WI38 (cell line): ENCODE results near the gene CYP4Z1.
"Not testable (repeated sequence)": the region's sequence is repeated elsewhere in the genome, so short reads cannot be mapped to it uniquely, and the experiment has no call there.

ENCODE experiments used
- H3K4me3 ChIP-seq: 2 replicates; pipeline ENCODE4 v1.5.1; 2011; ENCODE audit warnings: low read depth, mild to moderate bottlenecking, control low read depth, low read length
- TF ChIP-seq, protein P1 (sequence below): IDR thresholded peaks from 2 replicates; pipeline ENCODE4 v1.5.1; 2012; ENCODE audit warnings: low read depth, mild to moderate bottlenecking, control low read depth, low read length

The CYP4Z1 gene

GRCh38 chr1:47113178-47113577 is 46.1 kb downstream of the CYP4Z1 start:
- TF ChIP-seq, protein P1, sequence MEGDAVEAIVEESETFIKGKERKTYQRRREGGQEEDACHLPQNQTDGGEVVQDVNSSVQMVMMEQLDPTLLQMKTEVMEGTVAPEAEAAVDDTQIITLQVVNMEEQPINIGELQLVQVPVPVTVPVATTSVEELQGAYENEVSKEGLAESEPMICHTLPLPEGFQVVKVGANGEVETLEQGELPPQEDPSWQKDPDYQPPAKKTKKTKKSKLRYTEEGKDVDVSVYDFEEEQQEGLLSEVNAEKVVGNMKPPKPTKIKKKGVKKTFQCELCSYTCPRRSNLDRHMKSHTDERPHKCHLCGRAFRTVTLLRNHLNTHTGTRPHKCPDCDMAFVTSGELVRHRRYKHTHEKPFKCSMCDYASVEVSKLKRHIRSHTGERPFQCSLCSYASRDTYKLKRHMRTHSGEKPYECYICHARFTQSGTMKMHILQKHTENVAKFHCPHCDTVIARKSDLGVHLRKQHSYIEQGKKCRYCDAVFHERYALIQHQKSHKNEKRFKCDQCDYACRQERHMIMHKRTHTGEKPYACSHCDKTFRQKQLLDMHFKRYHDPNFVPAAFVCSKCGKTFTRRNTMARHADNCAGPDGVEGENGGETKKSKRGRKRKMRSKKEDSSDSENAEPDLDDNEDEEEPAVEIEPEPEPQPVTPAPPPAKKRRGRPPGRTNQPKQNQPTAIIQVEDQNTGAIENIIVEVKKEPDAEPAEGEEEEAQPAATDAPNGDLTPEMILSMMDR = no peak
- H3K4me3 ChIP-seq = no peak overlapping the region

DNA sequence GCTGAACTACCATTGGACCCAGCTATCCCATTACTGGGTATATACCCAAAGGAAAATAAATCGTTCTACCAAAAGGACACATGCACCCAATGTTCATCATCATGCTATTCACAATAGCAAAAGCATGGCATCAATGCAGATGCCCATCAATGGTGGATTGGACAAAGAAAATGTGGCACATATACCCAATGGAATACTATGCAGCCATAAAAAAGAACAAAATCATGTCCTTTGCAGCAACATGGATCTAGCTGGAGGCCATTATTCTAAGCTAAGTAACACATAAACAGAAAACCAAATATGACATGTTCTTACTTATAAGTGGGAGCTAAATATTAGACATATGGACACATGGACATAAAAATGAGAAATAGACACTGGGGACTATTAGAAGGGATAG is 54.0 kb downstream of the CYP4Z1 start:
- H3K4me3 ChIP-seq = not testable (repeated sequence)

DNA sequence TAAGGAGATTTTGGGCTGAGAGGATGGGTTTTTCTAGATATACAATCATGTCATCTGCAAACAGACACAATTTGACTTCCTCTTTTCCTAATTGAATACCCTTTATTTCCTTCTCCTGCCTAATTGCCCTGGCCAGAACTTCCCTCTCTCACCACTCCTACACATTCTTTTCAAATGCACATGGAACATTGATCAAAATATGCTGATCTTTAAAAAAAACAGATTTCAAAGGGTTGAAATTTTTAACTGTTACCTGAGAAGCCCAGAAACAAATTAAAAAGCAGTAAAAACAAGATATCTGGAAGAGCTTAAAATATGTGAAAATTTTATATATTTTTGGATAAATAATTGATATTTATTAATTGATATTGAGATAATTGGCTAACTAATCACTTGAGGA is 57.8 kb downstream of the CYP4Z1 start:
- not testable (repeated sequence) for H3K4me3 ChIP-seq

DNA sequence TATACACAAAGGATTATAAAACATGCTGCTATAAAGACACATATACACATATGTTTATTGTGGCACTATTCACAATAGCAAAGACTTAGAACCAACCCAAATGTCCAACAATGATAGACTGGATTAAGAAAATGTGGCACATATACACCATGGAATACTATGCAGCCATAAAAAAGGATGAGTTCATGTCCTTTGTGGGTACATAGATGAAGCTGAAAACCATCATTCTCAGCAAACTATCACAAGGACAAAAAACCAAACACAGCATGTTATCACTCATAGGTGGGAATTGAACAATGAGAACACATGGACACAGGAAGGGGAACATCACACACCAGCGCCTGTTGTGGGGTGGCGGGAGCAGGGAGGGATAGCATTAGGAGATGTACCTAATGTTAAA is 60.0 kb downstream of the CYP4Z1 start:
- not testable (repeated sequence) for H3K4me3 ChIP-seq

- TF ChIP-seq, protein P1 = no peak
- H3K4me3 ChIP-seq = no peak overlapping the region
Observed at GRCh38 chr1:47128221-47128620, 61.2 kb downstream of the CYP4Z1 start.

DNA sequence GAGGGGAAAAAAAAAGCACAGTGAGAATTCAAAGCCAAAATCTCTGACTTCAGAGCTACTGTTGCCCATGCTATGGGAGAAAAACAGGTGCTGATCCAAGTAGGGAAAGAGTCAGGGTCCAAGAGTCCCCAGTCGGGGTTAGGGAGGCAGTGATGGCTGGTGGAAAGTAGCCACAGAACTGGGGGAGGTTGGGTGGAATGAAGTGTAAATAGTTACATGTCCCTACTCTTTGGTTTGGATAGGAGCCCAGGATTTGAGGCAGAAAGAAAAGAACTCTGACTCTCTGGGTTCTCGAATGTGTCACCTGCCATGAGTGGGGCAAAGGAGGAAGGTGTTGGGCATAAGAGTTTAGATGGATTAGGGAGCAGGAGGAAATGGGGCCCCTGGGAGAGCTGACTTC is 61.8 kb downstream of the CYP4Z1 start:
- not testable (repeated sequence) for H3K4me3 ChIP-seq

DNA sequence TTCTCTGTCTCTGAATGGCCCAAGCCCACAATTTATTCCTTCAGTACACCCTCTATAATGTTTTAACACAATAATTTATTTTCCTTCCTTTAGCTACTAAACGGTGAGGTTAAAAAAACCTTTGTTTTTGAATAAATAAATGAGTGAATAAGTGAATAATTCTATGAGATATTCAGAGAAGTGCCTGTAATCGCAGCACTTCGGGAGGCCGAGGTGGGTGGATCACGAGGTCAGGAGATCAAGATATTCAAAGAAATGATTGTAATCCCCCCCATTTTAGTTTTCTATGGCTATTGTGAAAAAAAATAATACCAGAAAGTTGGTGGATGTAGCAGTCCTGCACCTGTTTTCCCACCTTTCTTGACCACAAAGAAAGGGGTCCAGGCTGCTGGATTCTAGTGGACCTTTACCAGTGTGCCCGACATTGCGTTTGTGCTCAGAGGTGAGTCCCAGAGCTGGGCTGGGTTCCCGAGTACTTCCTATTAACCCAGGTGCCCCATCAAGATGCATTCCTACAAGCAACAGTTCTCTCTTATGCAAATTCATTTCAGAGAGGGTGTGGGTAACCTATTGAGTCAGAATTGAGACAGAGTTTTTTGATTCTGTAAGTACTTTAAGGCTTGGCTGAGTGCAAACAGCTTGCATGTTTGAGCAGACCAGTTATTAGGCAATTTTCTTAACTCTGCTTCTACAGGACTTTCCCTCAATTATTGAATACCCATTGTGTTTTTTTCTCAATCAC is 62.6 kb downstream of the CYP4Z1 start:
- not testable (repeated sequence) for H3K4me3 ChIP-seq

DNA sequence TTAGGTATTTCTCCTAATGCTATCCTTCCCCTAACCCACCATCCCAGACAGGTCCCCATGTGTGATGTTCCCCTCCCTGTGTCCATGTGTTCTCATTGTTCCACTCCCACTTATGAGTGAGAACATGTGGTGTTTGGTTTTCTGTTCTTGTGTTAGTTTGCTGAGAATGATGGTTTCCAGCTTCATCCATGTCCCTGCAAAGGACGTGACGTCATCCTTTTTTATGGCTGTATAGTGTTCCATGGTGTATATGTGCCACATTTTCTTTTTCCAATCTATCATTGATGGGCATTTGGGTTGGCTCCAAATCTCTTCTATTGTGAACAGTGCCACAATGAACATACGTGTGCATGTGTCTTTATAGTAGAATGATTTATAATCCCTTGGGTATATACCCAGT is 65.6 kb downstream of the CYP4Z1 start:
- H3K4me3 ChIP-seq = not testable (repeated sequence)

DNA sequence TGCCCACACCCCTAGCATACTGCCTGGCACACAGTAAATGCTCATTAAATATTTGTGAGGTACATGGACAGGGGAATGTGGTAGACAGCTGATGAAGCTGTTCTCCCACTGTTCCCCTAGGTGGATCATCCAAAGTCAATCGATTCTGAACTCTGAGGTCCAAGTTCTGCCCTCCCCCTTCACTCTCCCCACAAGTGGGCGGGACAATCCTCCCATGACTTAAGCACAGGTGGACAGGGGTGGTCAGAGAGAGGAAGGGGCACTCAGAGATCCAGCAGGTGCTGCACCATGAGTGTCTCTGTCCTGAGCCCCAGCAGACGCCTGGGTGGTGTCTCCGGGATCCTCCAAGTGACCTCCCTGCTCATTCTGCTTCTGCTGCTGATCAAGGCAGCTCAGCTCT is 70.2 kb downstream of the CYP4Z1 start, which contains the start of gene CYP4A22:
TSS of gene CYP4A22 (plus strand) at position 244 of the 400 bp plus-strand sequence. CDS start at position 289, 45 bp downstream.
- TF ChIP-seq, protein P1 = no peak

DNA sequence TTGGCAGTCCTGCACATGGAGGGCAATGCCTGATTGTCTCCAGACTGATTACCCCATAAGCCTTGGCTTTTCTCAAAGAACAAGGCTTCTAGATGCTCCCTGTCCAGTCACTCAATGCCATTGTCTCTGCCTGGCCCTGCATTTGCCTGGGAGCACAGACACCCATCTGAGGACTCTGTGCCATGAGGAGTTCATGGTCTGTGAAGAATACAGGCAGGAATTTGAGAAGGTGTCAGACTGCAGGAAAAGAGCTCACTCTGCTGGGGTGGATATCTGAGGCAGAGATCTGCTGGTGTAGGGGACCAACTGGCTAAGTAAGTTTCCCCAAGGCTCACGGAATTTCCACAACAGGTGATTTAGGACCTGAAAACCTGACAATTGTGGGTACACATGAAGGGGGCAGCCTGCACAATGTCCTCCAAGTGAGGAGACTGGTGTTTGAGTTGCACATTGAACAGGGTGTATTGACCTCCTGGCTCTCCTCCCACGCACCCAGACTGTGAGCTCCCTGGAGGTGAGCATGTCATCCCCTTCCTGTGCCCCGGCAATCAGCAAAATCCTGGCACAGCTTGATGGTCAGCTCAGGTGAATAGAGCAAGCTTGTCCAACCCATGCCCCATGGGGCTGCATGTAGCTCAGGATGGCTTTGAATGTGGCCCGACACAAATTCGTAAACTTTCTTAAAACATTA is 71.0 kb downstream of the CYP4Z1 start:
- TF ChIP-seq, protein P1 = no peak
- H3K4me3 ChIP-seq = no peak overlapping the region

More for the DNA sequence above, 70.2 kb downstream of the CYP4Z1 start, which contains the start of gene CYP4A22:
- H3K4me3 ChIP-seq = no peak within 1 kb of the TSS

DNA sequence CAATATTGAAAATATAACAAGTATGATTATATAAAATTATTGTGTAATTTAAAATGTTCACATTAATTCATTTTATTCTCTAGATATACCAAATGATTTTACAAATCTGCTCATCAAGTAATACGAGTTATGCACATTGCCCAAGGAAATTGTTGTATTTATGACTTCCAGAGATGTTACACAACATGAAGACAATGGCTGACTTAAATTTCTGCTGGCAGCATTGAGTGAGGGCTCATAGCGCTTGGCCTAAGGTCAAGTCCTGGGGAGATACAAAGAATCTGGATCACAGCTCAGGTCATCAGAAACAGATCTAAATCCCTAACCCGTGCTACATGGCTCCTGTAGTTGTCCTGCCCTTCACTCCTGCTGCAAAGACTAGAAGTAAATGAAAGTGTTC is 73.3 kb downstream of the CYP4Z1 start:
- not testable (repeated sequence) for H3K4me3 ChIP-seq

- not testable (repeated sequence) for H3K4me3 ChIP-seq
Observed at GRCh38 chr1:47143654-47144053, 76.6 kb downstream of the CYP4Z1 start.

GRCh38 chr1:47146495-47146894 is 79.5 kb downstream of the CYP4Z1 start:
- not testable (repeated sequence) for H3K4me3 ChIP-seq
